Neural crest cell (in vitro differentiated cells): ENCODE results near the gene PNMA6E. TPM values are rescaled to one million over a fixed set of nuclear protein-coding genes. Genes with fewer than 3 reads are reported as not detected.

Experiments used
- DNase-seq: peaks from one replicate; pipeline ENCODE4 v3.0.0; 2021; ENCODE audit warnings: low read depth, mixed read lengths, low spot score
- H3K27ac Mint-ChIP-seq: one replicate; pipeline ENCODE4 v1.8.0; 2021; ENCODE audit warnings: mild to moderate bottlenecking, mixed read lengths; ENCODE audit not compliant: unreplicated experiment
- H3K27me3 Mint-ChIP-seq: 2 replicates; pipeline ENCODE4 v1.8.0; 2021; ENCODE audit warnings: low read depth, mild to moderate bottlenecking, mixed read lengths
- H3K36me3 Mint-ChIP-seq: 2 replicates; pipeline ENCODE4 v1.8.0; 2021; ENCODE audit warnings: low read depth, mild to moderate bottlenecking, mixed read lengths
- H3K4me1 Mint-ChIP-seq: 2 replicates; pipeline ENCODE4 v1.8.0; 2021; ENCODE audit warnings: mixed read lengths
- H3K4me3 Mint-ChIP-seq: one replicate; pipeline ENCODE4 v1.8.0; 2021; ENCODE audit warnings: mild to moderate bottlenecking, mixed read lengths
- H3K9me3 Mint-ChIP-seq: 2 replicates; pipeline ENCODE4 v1.8.0; 2021; ENCODE audit warnings: mixed read lengths
- CTCF ChIP-seq: fragments of 200-600 bp; sonication (generic); conservative IDR thresholded peaks from 2 replicates; pipeline ENCODE4 v1.5.0; 2021; ENCODE audit warnings: antibody characterized with exemption, mild to moderate bottlenecking
- total RNA-seq: library from RNA; stranded (reverse); gene quantifications from 2 replicates; pipeline ENCODE4 v1.2.1, GENCODE V29; 2021

Gene PNMA6E
- total RNA-seq, 1 donor from 2014 or later = not detected

DNA sequence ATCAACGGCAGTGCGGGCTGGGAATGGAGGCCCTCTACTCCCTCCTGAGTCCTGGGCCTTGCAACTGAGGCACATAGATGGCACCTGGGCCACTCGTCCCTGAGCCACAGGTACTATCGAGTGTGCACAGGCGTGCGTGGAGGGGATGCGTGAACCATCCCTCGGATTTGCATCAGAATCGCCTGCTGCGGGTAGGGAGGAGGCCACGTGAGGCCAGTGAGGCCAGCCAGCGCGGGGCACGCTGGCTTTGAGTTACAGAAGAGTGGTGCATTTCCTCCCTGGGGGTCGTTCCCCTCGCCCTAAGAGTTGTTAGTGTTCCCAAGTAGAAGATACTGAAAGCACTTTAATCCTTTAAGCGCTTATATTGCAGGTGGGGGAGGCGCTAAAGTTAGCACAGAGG lies 20.7 kb upstream of the PNMA6E start:
- Mint-ChIP-seq H3K27ac (no peak overlapping the region), H3K4me3 (no peak overlapping the region), H3K9me3 (no peaks in the 10 kb centered on the region), H3K4me1 (peaks cover 5% of the 10 kb centered on the region), H3K27me3 (no peaks in the 10 kb centered on the region), H3K36me3 (no peaks in the 10 kb centered on the region)
- DNase-seq = no peak
- no peak for TF ChIP-seq CTCF

DNA sequence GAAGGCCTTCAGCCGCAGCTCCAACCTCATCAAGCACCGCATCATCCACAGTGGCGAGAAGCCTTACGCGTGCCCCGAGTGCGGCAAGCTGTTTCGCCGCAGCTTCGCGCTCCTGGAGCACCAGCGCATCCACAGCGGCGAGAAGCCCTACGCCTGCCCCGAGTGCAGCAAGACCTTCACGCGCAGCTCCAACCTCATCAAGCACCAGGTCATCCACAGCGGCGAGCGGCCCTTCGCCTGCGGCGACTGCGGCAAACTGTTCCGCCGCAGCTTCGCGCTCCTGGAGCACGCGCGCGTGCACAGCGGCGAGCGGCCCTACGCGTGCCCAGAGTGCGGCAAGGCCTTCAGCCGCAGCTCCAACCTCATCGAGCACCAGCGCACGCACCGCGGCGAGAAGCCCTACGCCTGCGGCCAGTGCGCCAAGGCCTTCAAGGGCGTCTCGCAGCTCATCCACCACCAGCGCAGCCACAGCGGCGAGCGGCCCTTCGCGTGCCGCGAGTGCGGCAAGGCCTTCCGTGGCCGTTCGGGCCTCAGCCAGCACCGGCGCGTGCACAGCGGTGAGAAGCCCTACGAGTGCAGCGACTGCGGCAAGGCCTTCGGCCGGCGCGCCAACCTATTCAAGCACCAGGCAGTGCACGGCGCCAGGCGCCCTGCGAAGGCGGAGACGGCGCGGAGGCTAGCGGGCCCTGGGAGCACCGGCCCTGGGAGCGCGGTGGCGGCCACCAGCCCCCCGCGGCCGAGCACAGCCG lies 19.9 kb upstream of the PNMA6E start:
- Mint-ChIP-seq H3K9me3 (no peaks in the 10 kb centered on the region), H3K4me1 (peaks cover 5% of the 10 kb centered on the region), H3K27me3 (no peaks in the 10 kb centered on the region), H3K36me3 (no peaks in the 10 kb centered on the region), H3K4me3 (no peak overlapping the region), H3K27ac (no peak overlapping the region)
- no peak for DNase-seq
- no peak for TF ChIP-seq CTCF

- Mint-ChIP-seq H3K4me1 (peaks cover 5% of the 10 kb centered on the region), H3K4me3 (no peak overlapping the region), H3K27me3 (no peaks in the 10 kb centered on the region), H3K27ac (no peak overlapping the region), H3K9me3 (no peaks in the 10 kb centered on the region), H3K36me3 (no peaks in the 10 kb centered on the region)
- no peak for TF ChIP-seq CTCF
- DNase-seq = no peak
These were observed 16.5 kb upstream of the PNMA6E start for GRCh38 chrX:153417637-153418036.

DNA sequence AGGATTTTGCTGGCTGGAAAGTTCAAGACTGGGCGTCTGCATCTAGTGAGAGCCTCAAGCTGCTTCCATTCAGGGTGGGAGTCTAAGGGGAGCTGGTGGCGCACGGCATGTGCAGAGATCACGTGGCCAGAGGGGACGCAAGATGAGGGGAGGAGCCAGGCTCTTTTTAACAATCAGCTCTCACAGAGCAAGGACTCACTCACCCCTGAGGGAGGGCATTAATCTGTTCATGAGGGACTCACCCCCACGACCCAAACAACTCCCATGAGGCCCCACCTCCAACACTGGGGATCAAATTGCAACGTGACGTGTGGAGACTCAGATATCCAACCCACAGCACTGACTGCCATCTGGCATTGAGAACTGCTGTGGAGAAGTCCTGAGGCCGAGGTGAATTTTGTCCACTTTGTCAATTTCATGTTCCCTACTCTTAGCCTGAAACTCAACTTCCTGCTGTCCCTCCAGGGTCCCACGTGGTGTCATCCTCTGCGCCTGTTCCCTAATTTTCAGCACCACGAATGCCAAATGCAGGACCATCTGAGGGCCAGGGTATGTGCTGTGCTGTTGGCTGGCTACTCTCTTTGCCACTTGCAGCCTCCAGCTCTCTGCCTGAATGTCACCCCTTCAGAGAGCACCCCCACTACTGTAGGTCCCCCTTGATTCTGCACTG lies 15.8 kb upstream of the PNMA6E start:
- Mint-ChIP-seq H3K27me3 (peaks cover 6% of the 10 kb centered on the region), H3K9me3 (no peaks in the 10 kb centered on the region), H3K36me3 (no peaks in the 10 kb centered on the region), H3K27ac (peak overlapping the region; percentile 19), H3K4me3 (no peak overlapping the region), H3K4me1 (peaks cover 5% of the 10 kb centered on the region)
- DNase-seq = no peak
- no peak for TF ChIP-seq CTCF

- H3K9me3 Mint-ChIP-seq = no peaks in the 10 kb centered on the region
- H3K4me1 Mint-ChIP-seq = peaks cover 13% of the 10 kb centered on the region
- peaks cover 13% of the 10 kb centered on the region for H3K27me3 Mint-ChIP-seq
- H3K27ac Mint-ChIP-seq = no peak overlapping the region
- no peaks in the 10 kb centered on the region for H3K36me3 Mint-ChIP-seq
- no peak for DNase-seq
- TF ChIP-seq CTCF = no peak
- no peak overlapping the region for H3K4me3 Mint-ChIP-seq
These were observed 13.8 kb upstream of the PNMA6E start for GRCh38 chrX:153414856-153415510.
